ENCODE results near the gene CFAP43. TPM values are rescaled to one million over a fixed set of nuclear protein-coding genes. Genes with fewer than 3 reads are reported as not detected.

Gene CFAP43
- total and polyA plus RNA-seq, 2 donors (not counting 1 experiment from before 2014, with no cell fraction given) = under 0.01 to 0.10 TPM

DNA sequence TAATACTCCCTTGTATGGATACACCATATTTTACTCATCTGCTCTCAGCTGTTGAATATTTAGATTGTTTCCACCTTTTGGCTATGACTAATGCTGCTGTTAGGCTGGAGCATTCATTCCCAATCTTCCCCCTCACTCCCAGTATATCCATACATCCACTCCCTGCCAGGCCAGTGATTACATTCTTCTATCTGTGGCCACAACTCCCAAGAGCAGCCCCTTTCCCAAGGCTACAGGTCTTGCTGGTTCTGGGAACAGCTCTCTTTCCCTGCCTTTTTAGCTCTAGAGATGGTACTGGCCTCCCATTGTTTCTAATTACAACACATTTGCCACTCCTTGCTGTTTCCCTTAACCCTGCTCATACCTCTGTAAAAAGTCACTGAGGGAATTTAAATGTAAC lies 82.0 kb downstream of the CFAP43 start:
- H3K4me3 ChIP-seq (replicated peaks in 1 of 4; ENCODE audit: control extremely low read depth in 1 of 4, insufficient read depth in 1 of 4, low read depth in 3 of 4, low read length in 4 of 4) = no peak overlapping the region
- H3K4me2 ChIP-seq (ENCODE audit: extremely low read depth, insufficient read depth, low read length) = no peak overlapping the region
- DNase-seq (ENCODE audit: low read depth in 2 of 2) = peak in 1 of 2 donors; percentile 3
- no peaks in the 10 kb centered on the region for H3K36me3 ChIP-seq (ENCODE audit: control insufficient read depth, insufficient read depth, low read length)
- H3K27me3 ChIP-seq (ENCODE audit: control insufficient read depth, insufficient read depth, low read length) = peaks cover 9% of the 10 kb centered on the region
- no peak overlapping the region for H3K9ac ChIP-seq (ENCODE audit: insufficient read depth, low read length)
- H3K79me2 ChIP-seq (ENCODE audit: control insufficient read depth, insufficient read depth, low read length) = no peaks in the 10 kb centered on the region
- H3K4me1 ChIP-seq (ENCODE audit: control insufficient read depth, extremely low read depth, insufficient read depth, low read length) = no peaks in the 10 kb centered on the region
- no peak overlapping the region for H3K27ac ChIP-seq (ENCODE audit: insufficient read depth, low read length)
- H2AFZ ChIP-seq (ENCODE audit: low read length) = no peak overlapping the region
- H3K9me3 ChIP-seq (ENCODE audit: control insufficient read depth, insufficient read depth, low read depth, low read length) = no peaks in the 10 kb centered on the region
- H4K20me1 ChIP-seq (ENCODE audit: control insufficient read depth, extremely low read depth, insufficient read depth, low read length) = no peaks in the 10 kb centered on the region
- TF ChIP-seq EZH2 (IDR thresholded peaks at IDR 0.05; ENCODE audit: low read length, missing control alignments) = no peak
- TF ChIP-seq, protein P1, sequence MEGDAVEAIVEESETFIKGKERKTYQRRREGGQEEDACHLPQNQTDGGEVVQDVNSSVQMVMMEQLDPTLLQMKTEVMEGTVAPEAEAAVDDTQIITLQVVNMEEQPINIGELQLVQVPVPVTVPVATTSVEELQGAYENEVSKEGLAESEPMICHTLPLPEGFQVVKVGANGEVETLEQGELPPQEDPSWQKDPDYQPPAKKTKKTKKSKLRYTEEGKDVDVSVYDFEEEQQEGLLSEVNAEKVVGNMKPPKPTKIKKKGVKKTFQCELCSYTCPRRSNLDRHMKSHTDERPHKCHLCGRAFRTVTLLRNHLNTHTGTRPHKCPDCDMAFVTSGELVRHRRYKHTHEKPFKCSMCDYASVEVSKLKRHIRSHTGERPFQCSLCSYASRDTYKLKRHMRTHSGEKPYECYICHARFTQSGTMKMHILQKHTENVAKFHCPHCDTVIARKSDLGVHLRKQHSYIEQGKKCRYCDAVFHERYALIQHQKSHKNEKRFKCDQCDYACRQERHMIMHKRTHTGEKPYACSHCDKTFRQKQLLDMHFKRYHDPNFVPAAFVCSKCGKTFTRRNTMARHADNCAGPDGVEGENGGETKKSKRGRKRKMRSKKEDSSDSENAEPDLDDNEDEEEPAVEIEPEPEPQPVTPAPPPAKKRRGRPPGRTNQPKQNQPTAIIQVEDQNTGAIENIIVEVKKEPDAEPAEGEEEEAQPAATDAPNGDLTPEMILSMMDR (conservative IDR thresholded peaks at IDR 0.05 in 1 of 2, IDR thresholded peaks at IDR 0.05 in 1 of 2; ENCODE audit: low read depth in 1 of 2, low read length in 2 of 2) = no peak

DNA sequence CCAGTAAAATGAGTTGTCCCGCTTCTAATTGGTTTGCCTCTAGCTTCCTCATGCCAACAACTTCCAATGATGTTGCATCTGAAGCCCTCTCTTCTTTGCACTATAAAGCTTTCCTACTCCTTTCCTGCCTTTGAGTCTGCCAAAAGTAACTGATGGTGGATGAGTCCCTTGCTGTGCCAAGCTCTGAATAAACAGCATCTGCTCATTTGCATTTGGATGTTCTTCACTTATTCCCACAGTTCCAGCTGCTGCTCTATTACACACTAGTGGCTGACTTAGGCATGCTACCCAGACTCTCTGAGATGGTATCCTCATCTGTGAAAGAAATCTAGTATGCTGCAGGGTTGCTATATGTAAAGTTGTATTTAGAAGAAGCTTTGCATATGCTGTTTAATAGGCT lies 85.3 kb downstream of the CFAP43 start:
- Histone ChIP-seq H3K27ac (ENCODE audit: insufficient read depth, low read length) (no peak overlapping the region), H4K20me1 (ENCODE audit: control insufficient read depth, extremely low read depth, insufficient read depth, low read length) (no peaks in the 10 kb centered on the region), H3K79me2 (ENCODE audit: control insufficient read depth, insufficient read depth, low read length) (no peaks in the 10 kb centered on the region), H3K36me3 (ENCODE audit: control insufficient read depth, insufficient read depth, low read length) (no peaks in the 10 kb centered on the region), H3K4me3 (replicated peaks in 1 of 4; ENCODE audit: control extremely low read depth in 1 of 4, insufficient read depth in 1 of 4, low read depth in 3 of 4, low read length in 4 of 4) (no peak overlapping the region), H3K9me3 (ENCODE audit: control insufficient read depth, insufficient read depth, low read depth, low read length) (no peaks in the 10 kb centered on the region), H3K27me3 (ENCODE audit: control insufficient read depth, insufficient read depth, low read length) (peaks cover 9% of the 10 kb centered on the region), H3K4me2 (ENCODE audit: extremely low read depth, insufficient read depth, low read length) (no peak overlapping the region), H3K9ac (ENCODE audit: insufficient read depth, low read length) (no peak overlapping the region), H2AFZ (ENCODE audit: low read length) (no peak overlapping the region), H3K4me1 (ENCODE audit: control insufficient read depth, extremely low read depth, insufficient read depth, low read length) (no peaks in the 10 kb centered on the region)
- no peak for DNase-seq (ENCODE audit: low read depth in 2 of 2)
- TF ChIP-seq, protein P1 (conservative IDR thresholded peaks at IDR 0.05 in 1 of 2, IDR thresholded peaks at IDR 0.05 in 1 of 2; ENCODE audit: low read depth in 1 of 2, low read length in 2 of 2) = no peak
- TF ChIP-seq EZH2 (IDR thresholded peaks at IDR 0.05; ENCODE audit: low read length, missing control alignments) = no peak

DNA sequence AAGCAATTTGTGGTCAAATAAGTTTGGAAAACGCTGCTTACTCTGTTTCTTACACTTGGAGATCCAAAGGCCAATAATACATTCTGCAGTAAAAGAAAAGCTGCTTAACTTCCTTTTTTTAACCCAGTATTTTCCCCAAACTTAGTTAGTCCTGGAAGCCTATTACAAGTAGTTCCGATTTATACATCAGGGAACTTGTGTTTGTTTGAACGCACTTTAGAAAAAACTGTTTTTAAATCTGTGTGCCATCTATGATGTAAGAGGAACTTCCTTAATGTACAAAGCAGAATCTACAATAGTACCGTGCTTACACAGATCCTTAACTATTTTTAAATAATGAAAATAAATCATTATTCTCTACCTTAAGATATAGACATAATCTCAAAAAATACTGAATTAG lies 87.2 kb downstream of the CFAP43 start:
- Histone ChIP-seq H3K9ac (ENCODE audit: insufficient read depth, low read length) (no peak overlapping the region), H3K4me1 (ENCODE audit: control insufficient read depth, extremely low read depth, insufficient read depth, low read length) (no peaks in the 10 kb centered on the region), H3K4me2 (ENCODE audit: extremely low read depth, insufficient read depth, low read length) (no peak overlapping the region), H3K27me3 (ENCODE audit: control insufficient read depth, insufficient read depth, low read length) (peaks cover 9% of the 10 kb centered on the region), H4K20me1 (ENCODE audit: control insufficient read depth, extremely low read depth, insufficient read depth, low read length) (no peaks in the 10 kb centered on the region), H3K27ac (ENCODE audit: insufficient read depth, low read length) (no peak overlapping the region), H3K4me3 (replicated peaks in 1 of 4; ENCODE audit: control extremely low read depth in 1 of 4, insufficient read depth in 1 of 4, low read depth in 3 of 4, low read length in 4 of 4) (no peak overlapping the region), H3K79me2 (ENCODE audit: control insufficient read depth, insufficient read depth, low read length) (no peaks in the 10 kb centered on the region), H3K9me3 (ENCODE audit: control insufficient read depth, insufficient read depth, low read depth, low read length) (no peaks in the 10 kb centered on the region), H2AFZ (ENCODE audit: low read length) (no peak overlapping the region), H3K36me3 (ENCODE audit: control insufficient read depth, insufficient read depth, low read length) (no peaks in the 10 kb centered on the region)
- DNase-seq (ENCODE audit: low read depth in 2 of 2) = no peak
- TF ChIP-seq EZH2 (IDR thresholded peaks at IDR 0.05; ENCODE audit: low read length, missing control alignments) = no peak

All from fibroblast of lung (primary cell).